ENCODE results near the gene KRT2.

The KRT2 gene

GRCh38 chr12:52655251-52655650 lies 3.2 kb upstream of the KRT2 start:
- intact Hi-C loops (cut with DNase I; ENCODE audit: low total_unique reads), result no loop called here
- Histone ChIP-seq H3K9me3 (no peaks in the 10 kb centered on the region), H3K27me3 (peaks cover 0 to 33% of the 10 kb centered on the region in 2 donors), H3K4me3 (no peak overlapping the region), H3K36me3 (no peaks in the 10 kb centered on the region), H3K27ac (no peak overlapping the region), H3K4me1 (peaks cover 0 to 7% (median 2%) of the 10 kb centered on the region in 4 donors)
- DNase-seq, result no peak
- no peak for TF ChIP-seq CTCF (IDR thresholded peaks at IDR 0.05)

- intact Hi-C loops (cut with DNase I; ENCODE audit: low total_unique reads), result no loop called here
- Histone ChIP-seq H3K27ac (no peak overlapping the region), H3K36me3 (no peaks in the 10 kb centered on the region), H3K27me3 (peaks cover 0 to 10% of the 10 kb centered on the region in 2 donors), H3K4me3 (peak overlapping the region in 1 of 2 donors; percentile 12), H3K4me1 (peaks cover 0 to 7% (median 2%) of the 10 kb centered on the region in 4 donors), H3K9me3 (no peaks in the 10 kb centered on the region)
- no peak for TF ChIP-seq CTCF (IDR thresholded peaks at IDR 0.05)
- DNase-seq, result no peak
Observed at GRCh38 chr12:52650520-52651081, 1.4 kb downstream of the KRT2 start.

GRCh38 chr12:52649066-52649465 lies 2.9 kb downstream of the KRT2 start:
- no peak for DNase-seq
- Histone ChIP-seq H3K27ac (no peak overlapping the region), H3K27me3 (peaks cover 0 to 6% of the 10 kb centered on the region in 2 donors), H3K4me3 (no peak overlapping the region), H3K36me3 (no peaks in the 10 kb centered on the region), H3K4me1 (peaks cover 0 to 7% (median 2%) of the 10 kb centered on the region in 4 donors), H3K9me3 (no peaks in the 10 kb centered on the region)
- TF ChIP-seq CTCF (IDR thresholded peaks at IDR 0.05), result no peak
- intact Hi-C loops (cut with DNase I; ENCODE audit: low total_unique reads), result no loop called here

GRCh38 chr12:52648012-52648550 lies 3.9 kb downstream of the KRT2 start:
- peaks cover 0 to 14% of the 10 kb centered on the region in 2 donors for H3K27me3 ChIP-seq
- no peaks in the 10 kb centered on the region for H3K9me3 ChIP-seq
- H3K4me1 ChIP-seq, result peaks cover 0 to 7% (median 2%) of the 10 kb centered on the region in 4 donors
- no peak for TF ChIP-seq CTCF (IDR thresholded peaks at IDR 0.05)
- intact Hi-C loops (cut with DNase I; ENCODE audit: low total_unique reads), result no loop called here
- no peak overlapping the region for H3K27ac ChIP-seq
- H3K4me3 ChIP-seq, result no peak overlapping the region
- H3K36me3 ChIP-seq, result no peaks in the 10 kb centered on the region
- DNase-seq, result no peak

GRCh38 chr12:52647601-52648000 lies 4.4 kb downstream of the KRT2 start:
- intact Hi-C loops (cut with DNase I; ENCODE audit: low total_unique reads), result no loop called here

More at GRCh38 chr12:52647601-52648000, 4.4 kb downstream of the KRT2 start:
- H3K36me3 ChIP-seq, result no peaks in the 10 kb centered on the region
- TF ChIP-seq CTCF (IDR thresholded peaks at IDR 0.05), result no peak
- DNase-seq, result no peak
- H3K27ac ChIP-seq, result no peak overlapping the region
- no peaks in the 10 kb centered on the region for H3K9me3 ChIP-seq
- no peak overlapping the region for H3K4me3 ChIP-seq
- H3K27me3 ChIP-seq, result peaks cover 0 to 15% of the 10 kb centered on the region in 2 donors
- H3K4me1 ChIP-seq, result peaks cover 0 to 7% (median 2%) of the 10 kb centered on the region in 4 donors

Measured in tibial artery (tissue), 4 donors.